HL-60 (cell line): ENCODE data around the gene LAMA5.

ENCODE experiments used
- DNase-seq, 2 experiments: peaks; one replicate each; pipeline ENCODE4 v3.0.0-alpha.2; 2010 to 2020; ENCODE audit warnings: low read depth in 1 of 2, low spot score in 1 of 2
- H3K27ac ChIP-seq: fragments of 250-450 bp; sonication (Bioruptor Pico); replicated peaks from 2 replicates; pipeline ENCODE4 v1.5.1; 2020; ENCODE audit warnings: mild to moderate bottlenecking, moderate library complexity
- H3K27me3 ChIP-seq: fragments of 250-450 bp; sonication (Bioruptor Pico); 2 replicates; pipeline ENCODE4 v1.5.1; 2021; ENCODE audit warnings: mild to moderate bottlenecking, moderate library complexity; ENCODE audit not compliant: insufficient read depth, poor library complexity, severe bottlenecking
- H3K4me3 ChIP-seq: replicated peaks from 2 replicates; pipeline ENCODE4 v1.5.1; 2011; ENCODE audit warnings: mild to moderate bottlenecking, control low read depth, low read length; ENCODE audit not compliant: insufficient read depth
- GABPA ChIP-seq: IDR thresholded peaks from 2 replicates; pipeline ENCODE4 v1.6.1; 2012; ENCODE audit warnings: low read depth
- POLR2AphosphoS5 ChIP-seq: IDR thresholded peaks from 2 replicates; pipeline ENCODE4 v1.6.1; 2012; ENCODE audit warnings: low read depth
- SPI1 ChIP-seq: IDR thresholded peaks from 2 replicates; pipeline ENCODE4 v1.6.1; 2012; ENCODE audit warnings: low read depth, mild to moderate bottlenecking, borderline replicate concordance
- TF ChIP-seq, protein P1 (sequence below): IDR thresholded peaks from one replicate; pipeline ENCODE4 v1.5.1; 2011; ENCODE audit warnings: low read length, control low read depth, inconsistent platforms; ENCODE audit not compliant: insufficient read depth
- TF ChIP-seq, protein P2 (sequence below): IDR thresholded peaks from 2 replicates; pipeline ENCODE4 v1.6.1; 2012; ENCODE audit warnings: low read depth; ENCODE audit not compliant: insufficient replicate concordance

LAMA5 gene

DNA sequence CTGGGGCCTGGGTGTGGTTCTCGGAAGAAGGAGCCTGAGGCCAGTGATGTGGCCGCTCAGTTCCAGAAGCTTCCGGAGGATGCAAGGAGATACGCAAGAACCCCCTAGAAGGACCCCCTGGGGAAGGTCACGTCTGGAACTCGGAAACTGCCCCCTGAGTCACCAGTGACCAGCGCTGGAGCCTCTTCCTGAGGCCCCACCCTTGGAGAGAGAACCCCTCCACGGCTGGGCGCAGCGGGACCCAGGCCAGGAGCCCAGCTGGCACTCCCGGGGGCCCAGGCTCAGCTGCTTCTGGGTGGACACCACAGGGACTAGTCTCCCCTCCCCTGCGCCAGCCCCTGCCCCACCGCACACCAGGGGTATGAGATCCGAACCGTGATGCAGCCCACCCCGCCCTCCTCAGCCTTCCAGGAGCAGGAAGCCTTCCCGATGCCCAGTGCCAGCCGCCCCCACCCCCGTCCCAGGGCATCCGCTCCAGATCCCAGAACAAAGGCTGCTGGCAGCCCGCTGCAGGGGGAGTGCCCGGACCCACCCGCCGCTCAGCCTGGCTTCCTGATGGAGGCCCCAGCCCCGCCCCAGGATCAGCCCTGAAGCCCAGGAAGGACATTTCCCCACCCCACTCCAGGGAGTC is 7.5 kb downstream of the LAMA5 start:
- no peak overlapping the region for H3K27ac ChIP-seq
- no peak overlapping the region for H3K4me3 ChIP-seq
- TF ChIP-seq POLR2AphosphoS5 (no peak), GABPA (no peak), SPI1 (no peak)
- TF ChIP-seq, protein P1, sequence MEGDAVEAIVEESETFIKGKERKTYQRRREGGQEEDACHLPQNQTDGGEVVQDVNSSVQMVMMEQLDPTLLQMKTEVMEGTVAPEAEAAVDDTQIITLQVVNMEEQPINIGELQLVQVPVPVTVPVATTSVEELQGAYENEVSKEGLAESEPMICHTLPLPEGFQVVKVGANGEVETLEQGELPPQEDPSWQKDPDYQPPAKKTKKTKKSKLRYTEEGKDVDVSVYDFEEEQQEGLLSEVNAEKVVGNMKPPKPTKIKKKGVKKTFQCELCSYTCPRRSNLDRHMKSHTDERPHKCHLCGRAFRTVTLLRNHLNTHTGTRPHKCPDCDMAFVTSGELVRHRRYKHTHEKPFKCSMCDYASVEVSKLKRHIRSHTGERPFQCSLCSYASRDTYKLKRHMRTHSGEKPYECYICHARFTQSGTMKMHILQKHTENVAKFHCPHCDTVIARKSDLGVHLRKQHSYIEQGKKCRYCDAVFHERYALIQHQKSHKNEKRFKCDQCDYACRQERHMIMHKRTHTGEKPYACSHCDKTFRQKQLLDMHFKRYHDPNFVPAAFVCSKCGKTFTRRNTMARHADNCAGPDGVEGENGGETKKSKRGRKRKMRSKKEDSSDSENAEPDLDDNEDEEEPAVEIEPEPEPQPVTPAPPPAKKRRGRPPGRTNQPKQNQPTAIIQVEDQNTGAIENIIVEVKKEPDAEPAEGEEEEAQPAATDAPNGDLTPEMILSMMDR = no peak
- H3K27me3 ChIP-seq = peaks cover 27% of the 10 kb centered on the region
- no peak for DNase-seq

DNA sequence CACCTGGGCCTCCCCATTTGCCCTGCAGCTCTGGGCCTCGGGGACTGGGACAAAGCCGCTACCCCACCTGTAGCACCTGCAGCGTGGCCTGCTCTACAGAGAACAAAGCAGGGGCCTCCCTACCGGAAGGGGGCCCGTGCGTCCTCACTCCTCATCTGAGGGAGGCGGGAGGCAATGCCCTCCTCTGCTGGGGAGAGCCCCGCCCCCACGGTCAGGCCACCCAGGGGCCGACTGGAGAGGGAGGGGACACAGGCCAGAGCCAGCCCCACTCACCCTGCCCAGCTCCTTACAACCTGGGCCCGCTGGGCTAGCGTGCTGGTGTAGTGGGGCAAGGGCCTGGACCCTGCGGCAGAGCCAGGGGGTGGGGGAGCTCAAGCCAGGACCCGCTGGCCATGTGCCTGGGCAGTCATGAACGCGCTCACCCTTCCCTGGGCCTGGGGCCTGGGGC is 8.0 kb downstream of the LAMA5 start:
- no peak overlapping the region for H3K27ac ChIP-seq
- no peak overlapping the region for H3K4me3 ChIP-seq
- H3K27me3 ChIP-seq = peaks cover 27% of the 10 kb centered on the region
- TF ChIP-seq, protein P2, sequence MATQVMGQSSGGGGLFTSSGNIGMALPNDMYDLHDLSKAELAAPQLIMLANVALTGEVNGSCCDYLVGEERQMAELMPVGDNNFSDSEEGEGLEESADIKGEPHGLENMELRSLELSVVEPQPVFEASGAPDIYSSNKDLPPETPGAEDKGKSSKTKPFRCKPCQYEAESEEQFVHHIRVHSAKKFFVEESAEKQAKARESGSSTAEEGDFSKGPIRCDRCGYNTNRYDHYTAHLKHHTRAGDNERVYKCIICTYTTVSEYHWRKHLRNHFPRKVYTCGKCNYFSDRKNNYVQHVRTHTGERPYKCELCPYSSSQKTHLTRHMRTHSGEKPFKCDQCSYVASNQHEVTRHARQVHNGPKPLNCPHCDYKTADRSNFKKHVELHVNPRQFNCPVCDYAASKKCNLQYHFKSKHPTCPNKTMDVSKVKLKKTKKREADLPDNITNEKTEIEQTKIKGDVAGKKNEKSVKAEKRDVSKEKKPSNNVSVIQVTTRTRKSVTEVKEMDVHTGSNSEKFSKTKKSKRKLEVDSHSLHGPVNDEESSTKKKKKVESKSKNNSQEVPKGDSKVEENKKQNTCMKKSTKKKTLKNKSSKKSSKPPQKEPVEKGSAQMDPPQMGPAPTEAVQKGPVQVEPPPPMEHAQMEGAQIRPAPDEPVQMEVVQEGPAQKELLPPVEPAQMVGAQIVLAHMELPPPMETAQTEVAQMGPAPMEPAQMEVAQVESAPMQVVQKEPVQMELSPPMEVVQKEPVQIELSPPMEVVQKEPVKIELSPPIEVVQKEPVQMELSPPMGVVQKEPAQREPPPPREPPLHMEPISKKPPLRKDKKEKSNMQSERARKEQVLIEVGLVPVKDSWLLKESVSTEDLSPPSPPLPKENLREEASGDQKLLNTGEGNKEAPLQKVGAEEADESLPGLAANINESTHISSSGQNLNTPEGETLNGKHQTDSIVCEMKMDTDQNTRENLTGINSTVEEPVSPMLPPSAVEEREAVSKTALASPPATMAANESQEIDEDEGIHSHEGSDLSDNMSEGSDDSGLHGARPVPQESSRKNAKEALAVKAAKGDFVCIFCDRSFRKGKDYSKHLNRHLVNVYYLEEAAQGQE = no peak
- TF ChIP-seq POLR2AphosphoS5 (no peak), GABPA (no peak)
- TF ChIP-seq, protein P1 = no peak
- DNase-seq = no peak

DNA sequence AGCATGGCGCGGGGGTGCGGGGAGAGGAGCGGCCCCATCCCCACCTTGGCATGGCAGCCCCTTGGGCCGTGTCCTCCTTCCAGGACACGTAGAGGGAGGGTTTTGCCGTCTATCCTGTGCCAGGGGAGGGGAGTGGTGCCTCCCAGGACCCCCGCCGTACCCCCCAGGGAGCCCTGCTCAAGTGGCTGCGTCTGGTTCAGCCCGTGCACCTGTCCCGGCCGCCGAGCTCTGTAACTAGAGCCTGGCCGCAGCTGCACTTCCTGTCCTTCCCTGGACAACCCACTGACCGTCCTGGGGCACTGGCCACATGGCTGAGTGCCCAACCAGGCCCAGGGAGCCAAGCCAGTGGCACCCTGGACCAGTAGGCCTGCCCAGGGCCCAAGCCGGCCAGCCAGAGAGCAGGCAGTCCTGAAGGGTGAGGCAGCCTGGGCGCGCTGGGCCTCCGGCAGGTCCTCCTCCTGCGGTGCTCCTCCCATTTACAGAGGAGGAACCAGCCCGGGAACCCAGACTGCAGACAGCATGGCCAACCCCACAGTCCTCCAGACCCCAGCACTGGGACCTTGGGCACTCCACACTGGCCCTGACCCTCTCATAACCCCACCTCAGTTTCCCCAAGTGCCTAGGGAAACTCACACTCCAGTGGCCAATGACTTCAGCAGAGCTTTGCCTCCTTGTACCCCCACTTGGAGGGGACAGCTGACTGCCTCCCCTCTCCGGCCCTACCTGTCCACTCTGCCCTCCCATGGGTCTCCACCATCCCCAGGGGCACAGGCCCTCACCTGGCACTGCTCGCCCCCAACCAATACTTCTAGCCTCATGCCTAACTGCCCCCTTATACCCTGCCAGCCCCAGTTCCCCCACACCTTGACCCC is 8.7 kb downstream of the LAMA5 start:
- H3K27me3 ChIP-seq = peaks cover 27% of the 10 kb centered on the region
- no peak for DNase-seq
- no peak overlapping the region for H3K27ac ChIP-seq
- H3K4me3 ChIP-seq = no peak overlapping the region
- TF ChIP-seq, protein P2 = no peak
- TF ChIP-seq, protein P1 = no peak
- TF ChIP-seq SPI1 (no peak), POLR2AphosphoS5 (no peak), GABPA (no peak)
